Posterior cingulate gyrus (tissue), 11 donors: ENCODE results near the gene DPEP2NB.
A peak's percentile ranks its signal among the peaks of the same experiment; 100 is the strongest.

Experiments used
- DNase-seq, 10 donors: peaks; one replicate each; pipeline versions ENCODE4 v3.0.0 to v3.0.0-alpha.2; 2020 to 2021; ENCODE audit warnings: mixed read lengths in 3 of 10
- intact Hi-C: fragments of 100-400 bp; cut with DNase I; formaldehyde crosslinking; loops from one replicate; pipeline ENCODE4 v1.15.1; 2023

Gene DPEP2NB

GRCh38 chr16:67966549-67967182 lies 49.0 kb downstream of the DPEP2NB start:
- no peak for DNase-seq
- intact Hi-C loops: no loop called here

- intact Hi-C loops: no loop called here
- no peak for DNase-seq
Measured at GRCh38 chr16:67965668-67966548, 49.8 kb downstream of the DPEP2NB start.

- intact Hi-C loops: no loop called here
- no peak for DNase-seq
Measured at GRCh38 chr16:67964477-67965131, 51.1 kb downstream of the DPEP2NB start.

- intact Hi-C loops: no loop called here
- DNase-seq: peak in 1 of 10 donors; percentile 68
Measured at GRCh38 chr16:67963662-67964321, 51.9 kb downstream of the DPEP2NB start.
